Suprapubic skin (tissue), 4 donors: Measurements from ENCODE around the gene UGDH. TPM values are rescaled to one million over a fixed set of nuclear protein-coding genes. Genes with fewer than 3 reads are reported as not detected.

Experiments used
- DNase-seq, 2 donors: peaks; one replicate each; pipeline ENCODE4 v3.0.0-alpha.2; 2019; ENCODE audit warnings: low spot score in 2 of 2
- H3K27ac ChIP-seq: fragments of 200-600 bp; sonication (generic); one replicate; pipeline ENCODE4 v1.5.1; 2019
- H3K27me3 ChIP-seq: fragments of 200-600 bp; sonication (generic); one replicate; pipeline ENCODE4 v1.5.1; 2019
- H3K36me3 ChIP-seq: fragments of 200-600 bp; sonication (generic); one replicate; pipeline ENCODE4 v1.5.1; 2019
- H3K4me1 ChIP-seq: fragments of 200-600 bp; sonication (generic); one replicate; pipeline ENCODE4 v1.5.1; 2019
- H3K4me3 ChIP-seq: fragments of 200-600 bp; sonication (generic); one replicate; pipeline ENCODE4 v1.5.1; 2019; ENCODE audit warnings: mild to moderate bottlenecking
- H3K9me3 ChIP-seq: fragments of 200-600 bp; sonication (generic); one replicate; pipeline ENCODE4 v1.5.1; 2019
- CTCF ChIP-seq, 2 donors: fragments of 200-600 bp in 1 of 2; fragments of 450-650 bp in 1 of 2; sonication (generic) in 1 of 2; IDR thresholded peaks; one replicate each; pipeline ENCODE4 v1.5.1; 2016 to 2019; ENCODE audit warnings: antibody characterized with exemption in 2 of 2, mild to moderate bottlenecking in 1 of 2, moderate library complexity in 1 of 2
- EP300 ChIP-seq: sonication (generic); formaldehyde crosslinking; IDR thresholded peaks from one replicate; pipeline ENCODE4 v1.6.1; 2017; ENCODE audit warnings: antibody characterized with exemption
- POLR2A ChIP-seq, 2 donors: fragments of 450-650 bp; IDR thresholded peaks; one replicate each; pipeline ENCODE4 v1.6.1; 2017; ENCODE audit warnings: antibody characterized with exemption in 2 of 2, mild to moderate bottlenecking in 2 of 2, moderate library complexity in 2 of 2
- POLR2AphosphoS5 ChIP-seq, 3 donors: sonication (generic); formaldehyde crosslinking; IDR thresholded peaks; one replicate each; pipeline ENCODE4 v1.6.1; 2017; ENCODE audit warnings: antibody characterized with exemption in 3 of 3
- WGBS: methylation state at CpG from one replicate; pipeline ENCODE4 v1.1.5; 2018; 5-methylcytosine and 5-hydroxymethylcytosine counted together
- total RNA-seq, 4 donors: library from RNA; depleted of rRNA; stranded (reverse); fragments of >200 nt; gene quantifications; one replicate each; pipeline ENCODE4 v1.1.0, GENCODE V29; 2016

Gene UGDH
- total RNA-seq, 4 donors from 2014 or later, result 20.6 to 28.7 (median 24.3) TPM

- no peak for DNase-seq
- Histone ChIP-seq H3K36me3 (peaks cover 24% of the 10 kb centered on the region), H3K27me3 (no peaks in the 10 kb centered on the region), H3K9me3 (no peaks in the 10 kb centered on the region), H3K4me1 (peaks cover 14% of the 10 kb centered on the region), H3K27ac (peak overlapping the region; percentile 74), H3K4me3 (no peak overlapping the region)
- WGBS, result 49% methylated on average over 3 of the region's 3 CpGs
- TF ChIP-seq POLR2AphosphoS5 (IDR thresholded peaks at IDR 0.05) (no peak), CTCF (IDR thresholded peaks at IDR 0.05) (no peak), EP300 (no peak), POLR2A (IDR thresholded peaks at IDR 0.05) (no peak)
These were observed 41.6 kb upstream of the UGDH start for GRCh38 chr4:39568805-39569204.

GRCh38 chr4:39565878-39566600 lies 38.8 kb upstream of the UGDH start:
- Histone ChIP-seq H3K4me1 (peaks cover 18% of the 10 kb centered on the region), H3K9me3 (no peaks in the 10 kb centered on the region), H3K36me3 (peaks cover 20% of the 10 kb centered on the region), H3K27me3 (no peaks in the 10 kb centered on the region), H3K4me3 (no peak overlapping the region), H3K27ac (no peak overlapping the region)
- no peak for TF ChIP-seq POLR2AphosphoS5 (IDR thresholded peaks at IDR 0.05)
- TF ChIP-seq EP300, result no peak
- no peak for TF ChIP-seq POLR2A (IDR thresholded peaks at IDR 0.05)
- TF ChIP-seq CTCF (IDR thresholded peaks at IDR 0.05), result no peak
- WGBS, result 89% methylated on average over 6 of the region's 6 CpGs
- no peak for DNase-seq

- Histone ChIP-seq H3K9me3 (no peaks in the 10 kb centered on the region), H3K4me3 (no peak overlapping the region), H3K4me1 (peaks cover 7% of the 10 kb centered on the region), H3K36me3 (peaks cover 18% of the 10 kb centered on the region), H3K27me3 (no peaks in the 10 kb centered on the region), H3K27ac (no peak overlapping the region)
- no peak for TF ChIP-seq EP300
- no peak for TF ChIP-seq POLR2AphosphoS5 (IDR thresholded peaks at IDR 0.05)
- no peak for TF ChIP-seq POLR2A (IDR thresholded peaks at IDR 0.05)
- TF ChIP-seq CTCF (IDR thresholded peaks at IDR 0.05), result no peak
- DNase-seq, result no peak
- 58% methylated on average over 6 of the region's 6 CpGs for WGBS
These were observed 36.2 kb upstream of the UGDH start for GRCh38 chr4:39563346-39563847.

- no peaks in the 10 kb centered on the region for H3K9me3 ChIP-seq
- no peak for TF ChIP-seq POLR2A (IDR thresholded peaks at IDR 0.05)
- TF ChIP-seq CTCF (IDR thresholded peaks at IDR 0.05), result no peak
- TF ChIP-seq EP300, result no peak
- TF ChIP-seq POLR2AphosphoS5 (IDR thresholded peaks at IDR 0.05), result no peak
- no peak overlapping the region for H3K4me3 ChIP-seq
- 97% methylated on average over 5 of the region's 5 CpGs for WGBS
- no peak overlapping the region for H3K27ac ChIP-seq
- H3K4me1 ChIP-seq, result peaks cover 7% of the 10 kb centered on the region
- H3K27me3 ChIP-seq, result no peaks in the 10 kb centered on the region
- peaks cover 18% of the 10 kb centered on the region for H3K36me3 ChIP-seq
- no peak for DNase-seq
These were observed 35.6 kb upstream of the UGDH start for GRCh38 chr4:39562792-39563191.

- no peak overlapping the region for H3K27ac ChIP-seq
- 66% methylated on average over 9 of the region's 9 CpGs for WGBS
These were observed 32.4 kb upstream of the UGDH start for GRCh38 chr4:39559626-39560025.

More at GRCh38 chr4:39559626-39560025, 32.4 kb upstream of the UGDH start:
- peaks cover 31% of the 10 kb centered on the region for H3K36me3 ChIP-seq
- peaks cover 7% of the 10 kb centered on the region for H3K4me1 ChIP-seq
- H3K4me3 ChIP-seq, result no peak overlapping the region
- TF ChIP-seq POLR2A (IDR thresholded peaks at IDR 0.05), result no peak
- TF ChIP-seq POLR2AphosphoS5 (IDR thresholded peaks at IDR 0.05), result no peak
- no peak for TF ChIP-seq EP300
- TF ChIP-seq CTCF (IDR thresholded peaks at IDR 0.05), result no peak
- H3K27me3 ChIP-seq, result no peaks in the 10 kb centered on the region
- DNase-seq, result no peak
- no peaks in the 10 kb centered on the region for H3K9me3 ChIP-seq
